ENCODE measurements around the gene LKAAEAR1.
"Not testable (repeated sequence)": the region's sequence is repeated elsewhere in the genome, so short reads cannot be mapped to it uniquely, and the experiment has no call there.

The LKAAEAR1 gene

DNA sequence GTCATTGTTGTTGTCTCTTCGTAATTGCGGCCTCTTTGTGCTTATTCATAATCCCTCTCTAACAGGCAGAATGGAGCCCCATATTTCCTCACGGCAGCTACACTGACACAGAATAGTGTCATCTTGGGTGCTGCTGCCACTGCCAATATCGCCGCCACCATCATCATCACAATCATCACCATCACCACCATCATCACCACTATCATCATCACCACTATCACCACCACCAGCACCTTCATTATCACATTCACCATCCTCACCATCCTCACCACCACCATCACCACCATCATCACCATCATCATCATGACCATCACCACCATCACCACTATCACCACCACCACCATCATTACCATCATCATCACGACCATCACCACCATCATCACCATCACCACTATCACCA is 12.3 kb upstream of the LKAAEAR1 start:
- no peak for DNase-seq

GRCh38 chr20:64095927-64096326 is 11.7 kb upstream of the LKAAEAR1 start:
- no peak for DNase-seq

DNA sequence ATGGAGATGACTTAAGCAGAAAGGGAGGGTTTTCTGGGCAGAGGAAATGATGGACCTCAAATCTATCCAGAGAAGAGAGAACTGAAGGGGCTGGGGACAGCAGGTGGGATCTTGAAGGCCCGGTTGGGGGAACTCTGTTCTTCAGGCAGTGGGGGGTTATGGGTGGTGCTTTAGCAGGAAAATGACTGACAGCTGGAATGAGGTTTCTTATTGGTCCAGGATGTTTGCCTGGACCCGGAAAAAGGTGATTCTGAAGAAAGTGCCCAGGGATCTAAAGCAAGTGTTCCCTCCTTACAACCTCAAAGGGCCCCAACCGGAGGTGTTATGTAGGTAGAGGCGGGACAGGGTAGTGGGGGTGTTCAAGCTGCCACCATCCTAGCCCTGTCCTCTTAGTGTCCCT is 11.3 kb upstream of the LKAAEAR1 start:
- DNase-seq: no peak

DNA sequence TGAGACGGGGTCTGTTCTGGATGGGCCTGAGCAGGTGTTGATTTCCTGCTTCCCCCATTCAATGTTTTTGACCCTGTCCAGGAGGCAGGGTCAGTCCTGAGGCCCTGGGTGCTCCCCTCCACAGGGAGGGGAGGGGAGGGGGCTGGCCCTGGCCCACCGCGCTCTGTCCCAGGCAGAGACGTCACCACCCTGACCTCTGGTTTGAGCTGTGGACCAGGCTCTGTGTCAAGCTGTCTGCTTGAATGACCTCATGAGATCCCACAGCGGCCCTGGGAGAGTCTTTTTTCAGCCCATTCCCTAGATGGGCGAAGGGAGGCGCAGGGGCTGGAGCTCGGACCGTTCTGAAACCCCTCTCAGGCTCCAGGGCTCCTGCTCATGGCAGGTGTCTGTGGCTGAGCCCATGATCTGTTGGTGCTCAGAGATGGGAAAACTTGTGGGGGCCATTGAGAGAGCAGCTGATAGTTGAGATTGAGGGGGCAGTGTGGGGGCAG is 8.9 kb upstream of the LKAAEAR1 start:
- no peak for DNase-seq

GRCh38 chr20:64092258-64093012 is 8.2 kb upstream of the LKAAEAR1 start:
- no peak for DNase-seq

GRCh38 chr20:64091770-64092169 is 7.6 kb upstream of the LKAAEAR1 start:
- DNase-seq: no peak

GRCh38 chr20:64091340-64091739 is 7.1 kb upstream of the LKAAEAR1 start:
- DNase-seq: no peak

DNA sequence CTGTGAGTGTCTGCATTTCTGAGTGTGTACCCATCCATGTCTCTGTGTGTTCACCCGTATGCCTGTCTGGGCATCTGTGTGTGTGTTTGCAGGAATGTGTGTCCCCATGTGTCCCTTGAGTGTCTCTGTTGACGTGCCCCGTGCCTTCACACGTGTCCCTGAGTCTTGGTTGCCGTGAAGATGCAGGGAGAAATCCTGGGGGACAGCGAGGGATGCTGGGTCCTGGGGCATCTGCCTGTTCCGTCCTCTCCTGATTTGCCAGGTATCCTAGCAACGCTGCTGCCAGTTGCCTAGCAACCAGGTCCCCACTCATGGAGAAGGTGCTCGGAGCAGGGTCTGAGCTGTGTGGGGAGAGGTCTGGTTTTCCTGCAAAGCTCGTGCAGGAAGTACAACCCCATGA is 6.0 kb upstream of the LKAAEAR1 start:
- DNase-seq: no peak

GRCh38 chr20:64088586-64088985 is 4.4 kb upstream of the LKAAEAR1 start:
- DNase-seq: not testable (repeated sequence)

DNA sequence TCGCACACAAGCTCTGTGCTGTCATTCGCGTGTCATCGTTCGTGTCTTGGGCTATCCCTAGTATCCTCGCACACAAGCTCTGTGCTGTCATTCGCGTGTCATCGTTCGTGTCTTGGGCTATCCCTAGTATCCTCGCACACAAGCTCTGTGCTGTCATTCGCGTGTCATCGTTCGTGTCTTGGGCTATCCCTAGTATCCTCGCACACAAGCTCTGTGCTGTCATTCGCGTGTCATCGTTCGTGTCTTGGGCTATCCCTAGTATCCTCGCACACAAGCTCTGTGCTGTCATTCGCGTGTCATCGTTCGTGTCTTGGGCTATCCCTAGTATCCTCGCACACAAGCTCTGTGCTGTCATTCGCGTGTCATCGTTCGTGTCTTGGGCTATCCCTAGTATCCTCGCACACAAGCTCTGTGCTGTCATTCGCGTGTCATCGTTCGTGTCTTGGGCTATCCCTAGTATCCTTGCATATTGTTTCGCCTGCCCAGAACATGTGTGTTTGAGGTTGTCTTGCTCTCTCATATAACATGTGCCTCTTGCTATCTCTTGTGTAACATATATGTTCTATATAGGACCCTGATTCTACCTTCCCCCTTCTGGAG is 3.1 kb upstream of the LKAAEAR1 start:
- not testable (repeated sequence) for DNase-seq

DNA sequence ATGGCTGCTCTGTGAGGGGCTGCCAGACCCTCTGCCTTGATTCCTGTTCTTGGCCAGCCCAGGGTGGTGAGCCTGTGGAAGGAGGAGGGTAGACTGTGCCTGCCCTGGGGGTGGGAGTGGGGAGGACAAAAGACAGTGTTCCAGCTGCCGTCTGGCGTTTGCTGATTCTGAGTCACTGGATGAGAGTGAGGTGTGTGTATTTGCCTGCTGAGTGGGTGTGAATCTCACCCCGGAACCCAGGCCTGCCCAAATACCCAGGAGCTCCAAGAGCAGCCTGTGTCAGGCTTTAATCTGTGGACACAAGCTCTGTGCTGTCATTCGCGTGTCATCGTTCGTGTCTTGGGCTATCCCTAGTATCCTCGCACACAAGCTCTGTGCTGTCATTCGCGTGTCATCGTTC is 2.6 kb upstream of the LKAAEAR1 start:
- no peak for DNase-seq

- DNase-seq: no peak
Measured at GRCh38 chr20:64084685-64085152, 521 bp upstream of the LKAAEAR1 start.

GRCh38 chr20:64083378-64083803 is 807 bp downstream of the LKAAEAR1 start:
- DNase-seq: peak; percentile 60

- DNase-seq: no peak
Measured at GRCh38 chr20:64082820-64083377, 1.3 kb downstream of the LKAAEAR1 start.

DNA sequence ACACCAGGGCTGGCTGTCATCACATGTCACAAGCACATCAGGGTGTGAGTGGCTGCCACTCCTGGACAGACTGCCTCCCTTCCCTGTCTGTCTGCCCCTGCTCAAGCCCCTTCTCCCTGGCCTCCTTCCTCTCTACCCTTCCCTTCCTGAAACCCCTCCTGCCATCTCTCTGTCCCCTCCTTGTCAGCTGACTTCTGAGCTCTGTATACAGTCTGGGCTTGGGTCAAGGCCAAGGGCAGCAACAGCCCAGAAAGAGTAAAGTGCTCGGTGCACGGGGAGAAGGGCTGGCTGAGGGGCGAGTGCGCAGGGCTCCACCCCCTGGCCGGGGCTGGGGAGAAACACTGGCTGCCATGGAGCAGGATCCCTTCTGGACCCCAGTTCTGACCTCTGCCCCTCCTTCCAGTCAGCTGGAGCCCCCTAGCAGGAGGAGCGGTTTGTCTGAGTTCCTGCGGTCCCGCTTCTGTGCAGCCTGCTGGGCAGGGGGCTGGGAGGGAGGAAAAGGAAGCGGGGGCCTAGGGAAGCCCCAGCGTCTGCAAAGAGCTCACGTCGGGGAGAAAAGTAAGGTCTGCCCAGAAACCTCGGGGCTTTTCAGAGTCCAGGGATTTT is 2.0 kb downstream of the LKAAEAR1 start:
- no peak for DNase-seq

DNA sequence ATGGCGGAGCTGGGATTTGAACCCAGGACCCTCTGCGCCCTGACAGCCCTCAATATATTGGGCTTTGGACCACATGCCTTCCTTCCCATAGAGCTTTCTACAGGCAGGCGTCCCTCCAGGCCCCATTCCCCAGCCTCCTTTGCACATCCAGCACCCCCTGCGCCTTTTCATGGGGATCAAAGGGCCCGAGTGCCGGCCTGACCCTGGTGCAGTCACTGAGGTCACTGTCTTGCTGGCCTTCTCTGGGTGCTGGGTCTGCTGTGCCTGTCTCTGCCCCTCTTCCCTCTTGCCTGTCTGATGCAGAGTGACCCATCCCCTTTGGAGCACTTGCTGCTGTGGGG is 2.6 kb downstream of the LKAAEAR1 start:
- DNase-seq: no peak

DNA sequence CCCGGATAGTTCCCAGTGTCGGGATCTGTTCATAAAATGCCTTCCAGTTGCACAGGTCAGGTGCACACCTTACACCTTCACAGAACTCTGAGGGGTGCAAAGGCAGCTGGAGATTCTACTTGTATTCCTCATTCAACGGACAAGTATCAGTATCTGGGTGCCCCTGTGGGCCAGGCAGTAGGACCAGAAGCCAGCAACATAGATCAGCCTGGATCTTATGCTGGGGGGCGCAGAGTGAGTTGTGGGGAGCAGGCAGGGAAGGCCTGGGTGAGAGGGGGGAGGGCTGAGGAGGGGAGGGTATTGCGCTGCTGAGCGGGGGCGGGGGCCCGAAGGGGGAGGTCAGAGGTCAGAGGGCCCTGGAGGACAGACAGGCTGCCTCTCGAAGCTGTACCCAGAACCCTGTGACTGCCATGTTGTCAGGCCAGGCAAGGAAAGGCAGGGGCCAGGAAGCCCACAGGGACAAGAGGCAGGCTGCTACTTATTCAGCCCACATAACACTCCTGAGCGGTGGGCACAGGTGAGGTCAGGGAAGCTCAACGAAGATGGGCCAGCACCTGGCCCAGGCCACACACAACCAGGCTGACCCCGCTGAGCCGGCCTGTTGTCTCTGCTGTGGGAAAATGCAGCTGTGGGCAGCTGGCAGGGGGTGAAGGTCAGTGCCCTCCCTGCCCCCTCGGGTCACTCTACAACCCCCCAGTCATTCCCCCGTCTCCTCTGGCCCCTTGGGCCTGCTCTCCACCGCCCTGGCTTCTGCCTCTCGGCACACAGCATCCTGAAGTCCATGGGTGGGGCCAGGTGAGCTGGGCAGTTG is 3.2 kb downstream of the LKAAEAR1 start:
- DNase-seq: no peak

DNA sequence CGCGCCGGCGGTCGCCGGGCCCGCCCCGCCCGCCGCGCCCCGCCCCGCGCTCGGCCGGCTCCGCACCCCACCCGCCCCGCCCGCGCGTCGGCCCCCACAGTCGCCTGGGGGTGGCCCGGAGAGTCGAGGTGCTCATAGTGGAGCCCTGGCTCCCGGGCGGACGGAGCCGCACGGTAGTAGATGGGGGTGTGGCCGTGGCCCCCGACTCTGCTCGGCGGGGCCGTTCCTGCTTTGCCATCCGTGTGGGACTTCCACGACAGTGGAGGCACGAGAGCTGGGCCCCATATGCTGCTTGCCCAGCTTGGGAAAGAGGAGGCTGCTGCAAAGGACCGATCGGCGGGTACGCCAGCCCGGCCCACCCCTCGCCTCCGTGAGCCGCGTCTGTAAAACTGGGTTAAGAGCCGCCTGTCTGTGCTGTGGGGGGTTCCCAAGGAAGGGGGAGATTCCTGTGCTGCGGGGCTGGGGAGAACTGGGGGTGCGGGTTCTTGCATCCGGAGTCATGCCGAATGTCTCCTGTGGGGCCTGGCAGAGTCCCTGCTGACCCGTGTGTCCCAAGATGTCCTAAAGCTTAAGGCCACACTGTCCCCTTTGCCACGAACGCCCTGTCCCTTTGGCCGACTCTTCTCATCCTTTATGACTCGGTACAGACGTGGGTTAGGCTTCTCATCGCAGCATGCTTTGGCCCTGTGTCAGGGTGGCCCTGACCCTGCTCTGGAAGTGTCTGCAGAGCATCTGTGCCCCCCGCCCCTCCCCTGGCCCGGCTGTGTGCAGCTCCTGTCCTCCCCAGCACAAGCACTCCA is 4.0 kb downstream of the LKAAEAR1 start, which contains the start of gene OPRL1:
Gene OPRL1, plus strand, starts transcription at position 70 of the 800 bp plus-strand sequence. CDS start 12,639 bp downstream, outside the sequence.
- no peak for DNase-seq

DNA sequence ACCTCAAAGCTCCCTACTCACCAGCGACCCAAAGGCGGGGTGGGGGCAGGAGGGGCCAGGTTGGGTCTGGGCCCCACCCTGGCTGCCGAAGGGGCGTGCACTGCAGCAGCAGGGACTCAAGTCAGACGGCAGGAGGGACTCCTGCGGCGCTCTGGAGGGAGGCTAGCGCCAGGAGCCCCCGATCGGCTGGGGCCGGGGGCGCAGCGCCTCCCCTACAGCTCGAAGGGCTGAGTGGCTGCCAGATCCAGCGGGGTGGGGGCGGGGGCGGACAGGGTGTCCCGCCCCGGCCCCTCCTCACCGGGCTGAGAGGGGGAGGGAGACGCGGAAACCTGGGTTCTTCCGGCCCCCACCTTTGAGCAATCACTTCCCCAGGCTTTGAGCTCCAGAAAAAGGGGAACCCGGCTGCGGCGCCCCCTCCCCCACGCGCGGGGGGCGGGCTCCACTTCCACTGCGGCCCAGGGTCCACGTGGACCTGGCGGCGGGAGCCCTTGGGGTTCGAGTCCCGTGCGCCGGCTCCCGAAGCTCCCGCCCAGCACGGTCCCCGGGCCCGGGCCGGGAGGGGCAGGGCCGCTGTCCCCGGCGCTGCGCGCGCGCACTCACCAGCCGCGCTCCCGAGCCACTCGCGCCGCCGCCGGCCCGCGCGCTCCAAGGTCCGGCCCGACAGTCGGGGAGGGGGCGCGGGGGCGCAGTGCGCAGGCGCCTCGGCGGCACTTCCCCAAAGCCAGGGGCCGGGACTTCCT is 4.8 kb downstream of the LKAAEAR1 start, which contains the start of gene RGS19:
Gene RGS19, minus strand, starts transcription at position 246 of the 740 bp plus-strand sequence. CDS start 2,632 bp downstream, outside the sequence.
- DNase-seq: peak; percentile 22

DNA sequence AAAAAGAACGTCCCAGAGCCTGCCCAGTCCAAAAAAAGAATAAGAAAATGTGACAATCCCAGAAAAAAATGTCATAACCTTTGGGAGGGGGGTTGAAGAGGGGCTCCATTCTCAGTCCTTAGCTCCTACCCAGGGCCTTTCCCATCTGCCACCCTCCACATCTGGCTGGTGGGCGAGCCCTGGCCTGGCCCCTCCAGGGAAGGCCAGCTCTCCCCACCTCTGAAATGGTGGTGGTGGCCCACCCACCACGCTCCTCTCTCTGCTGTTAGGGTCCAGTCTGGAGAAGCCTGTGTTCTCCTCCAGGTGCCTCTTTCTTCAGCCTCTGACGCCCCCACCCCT is 5.3 kb downstream of the LKAAEAR1 start:
- no peak for DNase-seq
